IPS-18c (cell line): ENCODE measurements around the gene SOX4.

Experiments
- H3K4me3 ChIP-seq: 2 replicates; pipeline ENCODE4 v1.7.0; 2013; ENCODE audit warnings: low read depth, mild to moderate bottlenecking, low read length, moderate library complexity; ENCODE audit not compliant: insufficient read depth
- H3K9me3 ChIP-seq: one replicate; pipeline ENCODE4 v1.6.1; 2013; ENCODE audit warnings: mild to moderate bottlenecking, low read length, moderate library complexity; ENCODE audit not compliant: control insufficient read depth, insufficient read depth

SOX4 gene

GRCh38 chr6:21639316-21639715, 45.8 kb downstream of the SOX4 start:
- Histone ChIP-seq H3K9me3 (no peaks in the 10 kb centered on the region), H3K4me3 (no peak overlapping the region)
